HepG2 (cell line): ENCODE measurements around the gene AK8.

Experiments used
- CREB1 ChIP-seq, 2 experiments: fragments of 450-650 bp in 1 of 2; IDR thresholded peaks; 2 replicates each; pipeline ENCODE4 v1.6.1; 2016 to 2017; ENCODE audit warnings: control low read depth in 1 of 2, mild to moderate bottlenecking in 1 of 2, missing compliant biosample characterization in 1 of 2, missing genetic modification characterization in 1 of 2
- FOXM1 ChIP-seq: sonication (generic); formaldehyde crosslinking; IDR thresholded peaks from 2 replicates; pipeline ENCODE4 v1.5.0; 2020; ENCODE audit warnings: missing genetic modification reagents
- JUND ChIP-seq: sonication (generic); formaldehyde crosslinking; IDR thresholded peaks from 2 replicates; pipeline ENCODE4 v1.8.0; 2022; ENCODE audit warnings: mild to moderate bottlenecking, missing genetic modification reagents
- NR2F1 ChIP-seq, 2 experiments: fragments of 450-650 bp in 1 of 2; formaldehyde crosslinking in 1 of 2; IDR thresholded peaks; 2 replicates each; pipeline versions ENCODE4 v1.5.0 to v1.6.1; 2016 to 2020; ENCODE audit warnings: mild to moderate bottlenecking in 1 of 2, missing compliant biosample characterization in 1 of 2, missing genetic modification reagents in 1 of 2, moderate library complexity in 1 of 2
- POLR2AphosphoS5 ChIP-seq: IDR thresholded peaks from 2 replicates; pipeline ENCODE4 v1.6.1; 2012; ENCODE audit warnings: low read depth, low read length
- SIN3A ChIP-seq: IDR thresholded peaks from 2 replicates; pipeline ENCODE4 v1.6.1; 2011; ENCODE audit warnings: low read depth, mild to moderate bottlenecking, control low read depth, low read length, borderline replicate concordance
- SMARCC2 ChIP-seq: fragments of 450-650 bp; IDR thresholded peaks from 2 replicates; pipeline ENCODE4 v1.6.1; 2017; ENCODE audit warnings: antibody characterized with exemption, mild to moderate bottlenecking
- YY1 ChIP-seq: IDR thresholded peaks from 2 replicates; pipeline ENCODE4 v1.6.1; 2011; ENCODE audit warnings: low read length, low read depth, moderate library complexity, mild to moderate bottlenecking; ENCODE audit not compliant: insufficient read depth, insufficient replicate concordance
- ZNF180 ChIP-seq: sonication (generic); formaldehyde crosslinking; IDR thresholded peaks from 2 replicates; pipeline ENCODE4 v1.4.0; 2020; ENCODE audit warnings: low read depth, missing genetic modification reagents, borderline replicate concordance

- TF ChIP-seq JUND (no peak), ZNF180 (CRISPR knock-in tag) (no peak), CREB1 (IDR thresholded peaks at IDR 0.05) (no peak), CREB1 (CRISPR knock-in tag; IDR thresholded peaks at IDR 0.05) (no peak), YY1 (no peak), SIN3A (no peak), FOXM1 (CRISPR knock-in tag) (no peak), SMARCC2 (no peak), NR2F1 (CRISPR knock-in tag; IDR thresholded peaks at IDR 0.05) (no peak), POLR2AphosphoS5 (no peak)
Observed at GRCh38 chr9:132888151-132888550, 10.1 kb upstream of the AK8 start.
